ENCODE results near the gene MEGF10.

MEGF10 gene

GRCh38 chr5:127324756-127325155 lies 34.2 kb downstream of the MEGF10 start:
- no peak for DNase-seq (ENCODE audit: low read depth in 4 of 4, low spot score in 1 of 4)

GRCh38 chr5:127326431-127326830 lies 35.8 kb downstream of the MEGF10 start:
- DNase-seq (ENCODE audit: low read depth in 4 of 4, low spot score in 1 of 4): no peak

DNA sequence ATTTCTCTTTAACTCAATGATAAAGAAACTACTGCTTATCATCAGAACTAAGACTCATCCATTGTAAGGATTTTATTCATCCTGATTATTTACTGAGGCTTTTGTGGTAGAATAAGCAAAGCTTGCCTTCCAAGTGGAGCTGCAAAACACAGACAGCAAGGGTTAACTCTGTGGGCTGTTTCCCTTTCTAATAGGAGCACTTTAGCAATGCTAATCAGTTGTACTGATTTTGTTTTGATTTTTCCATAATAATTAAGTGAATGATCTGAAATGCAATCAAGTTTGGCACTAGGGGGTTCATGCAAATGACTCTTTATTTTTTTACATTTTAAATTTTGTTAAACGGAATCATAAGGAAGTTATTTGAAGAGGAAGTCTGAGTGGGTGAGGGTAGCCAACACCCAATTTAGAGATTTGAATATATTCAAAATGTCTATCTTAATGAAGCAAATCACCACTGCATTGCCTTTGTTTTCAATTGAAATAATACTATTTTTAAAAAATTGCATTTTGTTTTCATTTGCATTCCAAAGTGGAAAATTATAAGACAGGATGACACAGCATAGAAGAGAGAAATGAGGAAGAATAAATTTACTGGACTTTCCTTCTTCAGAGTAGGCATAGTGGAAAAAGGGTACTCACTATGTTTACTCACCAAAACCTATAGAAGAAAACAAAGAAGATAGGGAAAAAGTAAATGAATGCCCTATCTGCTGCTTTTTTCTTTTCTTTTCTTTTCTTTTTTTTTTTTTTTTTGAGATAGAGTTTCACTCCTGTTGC lies 36.6 kb downstream of the MEGF10 start:
- DNase-seq (ENCODE audit: low read depth in 4 of 4, low spot score in 1 of 4): no peak

DNA sequence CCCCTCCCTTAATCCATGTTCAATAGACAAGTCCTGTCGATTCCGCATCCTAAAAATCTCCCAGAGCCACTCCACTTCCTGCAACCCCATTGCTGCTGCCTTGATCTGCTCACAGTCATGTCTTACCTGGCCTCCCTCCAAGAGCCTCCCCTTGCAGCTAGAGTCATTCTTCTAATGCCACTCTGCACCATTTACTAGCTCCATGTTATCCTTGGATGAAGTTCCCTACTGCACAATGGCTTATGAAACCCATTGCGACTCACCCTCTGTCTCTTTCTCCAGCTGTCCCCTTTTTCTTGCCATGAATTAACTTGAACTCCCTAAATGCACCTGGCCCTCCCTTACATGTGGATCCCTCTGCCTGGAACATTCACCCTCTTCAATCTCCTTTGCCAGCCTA lies 39.5 kb downstream of the MEGF10 start:
- DNase-seq (ENCODE audit: low read depth in 4 of 4, low spot score in 1 of 4): no peak

GRCh38 chr5:127331890-127332649 lies 41.5 kb downstream of the MEGF10 start:
- DNase-seq (ENCODE audit: low read depth in 4 of 4, low spot score in 1 of 4): no peak

DNA sequence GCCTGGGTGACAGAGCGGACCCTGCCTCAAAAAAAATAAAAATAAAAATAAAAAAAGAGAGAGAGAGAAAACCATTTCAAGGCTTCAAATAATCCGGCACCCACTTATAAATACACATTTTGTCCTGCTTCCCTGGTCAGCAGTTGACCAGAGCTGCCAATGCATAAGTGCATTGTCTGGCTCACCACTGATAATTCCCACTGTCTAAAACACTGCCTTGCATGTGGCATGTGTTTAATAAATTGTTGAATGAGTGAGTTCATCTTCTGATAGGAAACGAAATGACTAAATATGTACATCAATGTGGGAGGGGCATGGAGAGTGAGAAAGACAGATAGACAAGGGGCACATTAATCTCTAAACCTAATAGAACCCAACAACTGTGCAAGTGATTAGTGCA lies 42.9 kb downstream of the MEGF10 start:
- DNase-seq (ENCODE audit: low read depth in 4 of 4, low spot score in 1 of 4): no peak

GRCh38 chr5:127335381-127335780 lies 44.8 kb downstream of the MEGF10 start:
- DNase-seq (ENCODE audit: low read depth in 4 of 4, low spot score in 1 of 4): no peak

GRCh38 chr5:127337876-127338275 lies 47.3 kb downstream of the MEGF10 start:
- no peak for DNase-seq (ENCODE audit: low read depth in 4 of 4, low spot score in 1 of 4)

- no peak for DNase-seq (ENCODE audit: low read depth in 4 of 4, low spot score in 1 of 4)
These were observed 47.9 kb downstream of the MEGF10 start for GRCh38 chr5:127338501-127338900.

GRCh38 chr5:127340606-127341005 lies 50.0 kb downstream of the MEGF10 start:
- DNase-seq (ENCODE audit: low read depth in 4 of 4, low spot score in 1 of 4): no peak

GRCh38 chr5:127342364-127342763 lies 51.8 kb downstream of the MEGF10 start:
- DNase-seq (ENCODE audit: low read depth in 4 of 4, low spot score in 1 of 4): no peak

DNA sequence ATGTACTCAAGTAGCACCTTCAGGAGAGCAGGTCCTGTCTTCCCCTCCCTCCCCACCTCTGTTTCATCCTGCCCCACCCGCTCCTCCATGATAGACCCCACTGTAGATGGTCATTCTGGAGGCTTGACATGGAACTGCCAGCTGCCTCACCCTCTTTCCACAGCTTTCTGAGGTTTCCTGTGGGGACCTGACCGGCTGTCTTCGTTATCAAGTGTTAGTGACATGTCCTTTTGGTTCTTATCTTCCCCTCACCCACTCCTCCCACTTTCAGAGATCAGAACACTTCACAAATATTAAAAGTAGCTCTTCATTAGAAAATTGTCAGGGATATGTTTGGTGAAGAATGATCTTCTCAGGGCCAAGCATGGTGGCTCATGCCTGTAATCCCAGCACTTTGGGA lies 52.7 kb downstream of the MEGF10 start:
- DNase-seq (ENCODE audit: low read depth in 4 of 4, low spot score in 1 of 4): no peak

DNA sequence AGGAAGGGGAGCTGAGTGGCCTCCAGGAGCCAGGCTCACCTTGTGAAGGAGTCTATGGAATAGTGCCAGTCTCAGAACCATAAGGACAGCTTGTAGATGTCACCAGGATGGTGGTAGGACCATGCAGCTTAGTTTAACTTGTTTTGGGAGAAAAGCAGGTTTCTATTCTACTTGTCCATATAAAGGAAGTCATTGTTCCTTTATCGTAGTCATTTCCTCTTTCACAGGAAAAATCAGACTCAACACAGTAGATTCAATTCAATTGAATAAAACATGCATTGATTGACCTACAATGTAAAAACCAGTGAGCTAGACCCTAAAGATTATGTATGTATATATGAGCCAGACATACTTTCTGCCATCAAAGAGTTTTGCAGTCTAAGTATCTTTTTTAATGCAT lies 53.3 kb downstream of the MEGF10 start:
- no peak for DNase-seq (ENCODE audit: low read depth in 4 of 4, low spot score in 1 of 4)

DNA sequence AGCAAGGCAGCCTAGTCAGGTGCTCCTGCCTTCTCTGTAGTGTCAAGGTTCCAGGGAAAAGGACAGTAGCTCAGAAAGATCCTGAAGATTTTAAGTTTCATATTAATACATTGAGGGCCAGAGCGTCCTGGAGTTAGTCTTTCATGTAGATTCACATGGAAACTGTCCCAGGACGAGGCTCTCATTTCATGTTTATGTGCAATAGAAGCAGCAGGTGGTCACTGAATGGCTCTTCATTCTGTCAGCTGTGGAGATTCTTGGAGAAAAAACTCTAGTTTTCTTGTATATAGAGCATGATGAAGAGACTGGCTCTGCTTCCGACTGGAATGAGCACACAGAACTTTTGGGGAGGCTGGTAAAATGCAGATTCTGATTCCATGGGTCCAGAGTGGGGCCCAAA lies 54.3 kb downstream of the MEGF10 start:
- no peak for DNase-seq (ENCODE audit: low read depth in 4 of 4, low spot score in 1 of 4)

GRCh38 chr5:127351418-127351817 lies 60.8 kb downstream of the MEGF10 start:
- no peak for DNase-seq (ENCODE audit: low read depth in 4 of 4, low spot score in 1 of 4)

- DNase-seq (ENCODE audit: low read depth in 4 of 4, low spot score in 1 of 4): no peak
These were observed 61.5 kb downstream of the MEGF10 start for GRCh38 chr5:127352068-127352467.

DNA sequence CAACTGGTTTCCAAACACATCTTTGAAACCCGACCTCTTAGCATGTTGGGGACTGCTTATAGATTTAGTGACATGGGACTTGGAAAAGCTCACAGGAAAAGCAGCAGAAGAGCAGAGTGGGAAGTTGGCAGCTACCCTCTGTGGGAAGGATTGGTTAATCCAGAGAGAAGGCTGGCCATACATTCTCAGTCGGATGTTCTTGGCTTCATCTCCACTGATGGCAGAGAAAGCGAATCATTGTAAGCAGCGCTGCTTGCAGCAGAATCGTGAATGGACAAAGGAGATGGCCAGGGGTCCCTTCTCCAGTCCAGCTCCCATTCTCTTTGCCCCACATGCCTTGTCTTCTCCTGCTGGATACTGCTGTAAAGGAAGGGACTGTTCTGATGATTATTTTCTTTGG lies 62.7 kb downstream of the MEGF10 start:
- DNase-seq (ENCODE audit: low read depth in 4 of 4, low spot score in 1 of 4): no peak

DNA sequence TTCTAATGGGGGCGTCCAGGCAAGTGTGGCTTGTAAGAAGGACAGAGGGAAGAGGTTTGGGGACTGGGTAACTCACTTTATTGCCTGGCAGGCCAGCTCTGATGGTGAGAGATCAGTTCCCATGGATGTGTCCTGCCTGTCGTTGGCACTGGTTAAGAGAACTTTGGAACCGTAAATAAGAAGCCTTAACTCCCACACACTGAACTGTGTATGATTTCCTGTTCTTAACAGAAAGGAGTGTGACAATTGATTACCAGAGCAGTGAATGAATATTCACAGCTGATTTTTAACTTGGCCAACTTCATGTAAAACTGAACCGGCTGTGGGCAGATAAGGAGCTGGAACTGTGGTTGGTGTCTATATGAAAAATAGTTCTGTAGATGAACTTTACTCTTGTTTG lies 63.2 kb downstream of the MEGF10 start:
- DNase-seq (ENCODE audit: low read depth in 4 of 4, low spot score in 1 of 4): no peak

DNA sequence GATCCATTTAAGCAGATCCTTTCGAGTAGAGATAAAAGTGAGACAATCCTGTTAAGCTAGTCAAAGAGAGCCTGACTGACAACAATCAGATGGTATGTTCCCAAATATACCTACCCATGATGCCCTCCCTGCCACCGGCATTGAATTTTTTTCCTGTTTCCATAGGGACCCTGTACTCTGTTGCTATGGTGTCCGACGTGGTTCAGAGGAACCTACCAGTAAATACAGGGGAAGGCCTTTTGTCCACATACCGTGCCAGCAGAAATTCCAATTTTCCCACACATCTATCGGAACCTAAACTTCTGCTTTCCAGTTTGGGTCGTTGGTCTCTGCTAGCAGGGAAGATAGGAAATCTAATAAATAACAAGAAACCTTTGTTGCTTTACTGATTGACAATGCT lies 64.7 kb downstream of the MEGF10 start:
- DNase-seq (ENCODE audit: low read depth in 4 of 4, low spot score in 1 of 4): no peak

DNA sequence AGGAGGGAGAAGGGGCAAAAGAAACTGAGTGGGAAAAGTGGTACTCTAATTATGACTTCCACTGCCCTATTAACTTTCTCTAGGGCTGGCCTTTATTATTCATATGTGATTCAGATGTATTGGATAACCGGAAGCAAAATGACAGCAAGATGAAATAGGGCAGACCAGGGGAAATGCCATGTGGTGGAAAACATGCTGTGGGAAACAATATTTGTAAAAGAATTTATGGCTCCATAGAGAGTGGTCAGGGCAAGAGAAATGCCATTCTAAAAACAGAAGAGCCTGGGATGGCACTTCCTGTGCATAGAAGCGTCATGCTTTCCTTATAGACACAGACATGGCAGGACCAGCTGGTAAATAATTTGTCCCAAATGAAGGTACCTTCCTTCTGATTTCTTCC lies 67.7 kb downstream of the MEGF10 start:
- no peak for DNase-seq (ENCODE audit: low read depth in 4 of 4, low spot score in 1 of 4)

DNA sequence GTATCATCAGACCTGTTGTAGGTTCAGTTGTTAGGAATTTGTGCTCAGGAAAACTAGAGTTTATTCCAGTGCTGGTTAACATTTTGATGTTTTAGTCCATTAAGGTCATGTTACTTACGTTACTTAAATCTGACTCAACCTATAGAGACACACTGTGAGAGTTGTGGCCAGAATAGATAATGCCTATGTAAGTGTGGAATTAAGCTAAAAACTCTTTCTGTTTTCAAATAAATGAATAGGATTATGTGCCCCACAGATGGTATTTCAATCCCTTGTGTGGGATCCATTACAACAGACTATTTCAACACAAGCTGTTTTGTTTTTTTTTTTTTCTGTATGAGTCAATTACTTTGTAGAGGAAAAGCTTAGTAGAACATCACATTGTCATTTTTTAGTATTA lies 68.1 kb downstream of the MEGF10 start:
- DNase-seq (ENCODE audit: low read depth in 4 of 4, low spot score in 1 of 4): no peak

DNA sequence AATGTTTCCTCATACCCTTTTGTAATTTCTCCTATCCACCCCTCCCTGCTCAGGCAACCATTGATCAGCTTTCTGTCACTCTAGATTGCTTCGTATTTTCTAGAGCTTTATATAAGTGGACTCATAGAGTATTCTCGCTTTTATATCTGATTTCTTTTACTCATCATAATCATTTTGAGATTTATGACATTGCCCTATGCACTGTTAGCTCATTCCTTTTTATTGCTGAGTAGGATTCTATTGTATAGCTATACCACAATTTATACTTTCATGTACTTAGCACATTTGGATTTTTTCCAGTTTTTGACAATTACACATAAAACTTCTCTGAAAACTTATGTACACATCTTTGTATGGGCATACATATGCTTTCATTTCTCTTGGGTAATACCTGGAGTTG lies 68.9 kb downstream of the MEGF10 start:
- DNase-seq (ENCODE audit: low read depth in 4 of 4, low spot score in 1 of 4): no peak

DNA sequence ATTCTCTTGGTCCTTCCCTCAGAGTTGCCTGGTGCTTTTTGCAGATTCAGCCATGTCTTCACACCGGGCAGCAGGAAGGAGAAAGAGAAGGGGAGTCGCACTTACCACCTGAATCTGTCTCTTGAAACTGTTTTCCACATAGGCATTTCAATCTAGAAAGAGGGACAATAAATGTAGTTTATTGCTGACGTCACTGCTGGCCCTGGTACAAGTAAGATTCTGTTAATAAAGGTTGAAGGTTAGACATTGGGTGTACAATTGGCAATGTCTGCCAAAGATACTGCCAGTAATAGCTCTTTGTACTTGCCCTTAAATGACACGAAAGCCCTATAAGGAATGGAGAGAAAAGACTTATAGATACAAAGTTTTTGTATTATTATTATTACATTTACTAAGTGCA lies 72.8 kb downstream of the MEGF10 start:
- DNase-seq (ENCODE audit: low read depth in 4 of 4, low spot score in 1 of 4): no peak

Measured in stimulated activated CD4-positive, alpha-beta T cell treated with anti-CD3 and anti-CD28 coated beads, Interleukin-1b, Interleukin-23, amount 100 ng/mL, for 24 hours (primary cell).